H7 (cell line): ENCODE data around the gene HAUS1. TPM values are rescaled to one million over a fixed set of nuclear protein-coding genes. Genes with fewer than 3 reads are reported as not detected.
"Not testable (repeated sequence)": the region's sequence is repeated elsewhere in the genome, so short reads cannot be mapped to it uniquely, and the experiment has no call there.

Source experiments
- DNase-seq: peaks from one replicate; pipeline ENCODE4 v3.0.0; 2012
- H3K27me3 ChIP-seq: 2 replicates; pipeline ENCODE4 v1.6.0; 2011; ENCODE audit warnings: mild to moderate bottlenecking, low read length; ENCODE audit not compliant: control insufficient read depth, insufficient read depth
- H3K36me3 ChIP-seq: replicated peaks from 2 replicates; pipeline ENCODE4 v1.5.1; 2011; ENCODE audit warnings: low read length; ENCODE audit not compliant: control insufficient read depth, insufficient read depth
- H3K4me3 ChIP-seq: 2 replicates; pipeline ENCODE4 v1.5.1; 2011; ENCODE audit warnings: low read depth, mild to moderate bottlenecking, control low read depth, low read length, moderate library complexity; ENCODE audit not compliant: insufficient read depth
- total RNA-seq: library from RNA; depleted of rRNA; stranded (reverse); fragments of >200 nt; shearing (Covaris generic); gene quantifications from 2 replicates; pipeline ENCODE4 v1.2.3, GENCODE V29; 2014

The HAUS1 gene
- total RNA-seq, 1 experiment from 2014 or later = 60.3 TPM

DNA sequence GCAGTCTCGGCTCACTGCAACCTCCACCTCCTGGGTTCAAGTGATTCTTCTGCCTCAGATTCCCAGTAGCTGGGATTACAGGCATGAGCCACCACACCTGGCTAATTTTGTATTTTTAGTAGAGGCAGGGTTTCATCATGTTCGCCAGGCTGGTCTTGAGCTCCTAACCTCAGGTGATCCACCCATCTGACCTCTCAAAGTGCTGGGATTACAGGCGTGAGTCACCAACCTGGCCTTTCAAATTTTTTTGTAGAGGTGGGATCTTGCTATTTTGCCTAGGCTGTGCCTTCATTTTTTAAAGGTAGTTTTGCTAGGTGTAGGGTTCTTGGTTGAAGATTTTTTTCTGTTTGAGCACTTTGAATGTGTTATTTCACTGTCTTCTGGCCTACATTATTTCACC, 6.2 kb downstream of the HAUS1 start:
- Histone ChIP-seq H3K27me3 (no peaks in the 10 kb centered on the region), H3K36me3 (peaks cover 7% of the 10 kb centered on the region), H3K4me3 (no peak overlapping the region)
- no peak for DNase-seq

- no peak for DNase-seq
- no peaks in the 10 kb centered on the region for H3K27me3 ChIP-seq
- no peak overlapping the region for H3K4me3 ChIP-seq
- H3K36me3 ChIP-seq = peaks cover 6% of the 10 kb centered on the region
Measured at GRCh38 chr18:46113751-46114150, 9.6 kb downstream of the HAUS1 start.

GRCh38 chr18:46126625-46127024, 22.4 kb downstream of the HAUS1 start:
- peaks cover 17% of the 10 kb centered on the region for H3K36me3 ChIP-seq
- DNase-seq = not testable (repeated sequence)

GRCh38 chr18:46130061-46130460, 25.9 kb downstream of the HAUS1 start:
- H3K27me3 ChIP-seq = no peaks in the 10 kb centered on the region
- no peak for DNase-seq
- H3K36me3 ChIP-seq = peaks cover 11% of the 10 kb centered on the region
- no peak overlapping the region for H3K4me3 ChIP-seq

More at GRCh38 chr18:46126625-46127024, 22.4 kb downstream of the HAUS1 start:
- H3K4me3 ChIP-seq, H3K27me3 ChIP-seq: not testable (repeated sequence)

GRCh38 chr18:46130549-46130948, 26.4 kb downstream of the HAUS1 start:
- not testable (repeated sequence) for DNase-seq, H3K27me3 ChIP-seq, H3K4me3 ChIP-seq
- peaks cover 11% of the 10 kb centered on the region for H3K36me3 ChIP-seq

GRCh38 chr18:46133534-46133933, 29.3 kb downstream of the HAUS1 start:
- peaks cover 3% of the 10 kb centered on the region for H3K36me3 ChIP-seq
- no peak overlapping the region for H3K4me3 ChIP-seq
- DNase-seq = no peak
- no peaks in the 10 kb centered on the region for H3K27me3 ChIP-seq

- Histone ChIP-seq H3K4me3 (no peak overlapping the region), H3K27me3 (no peaks in the 10 kb centered on the region), H3K36me3 (0 out of 2 replicates have a peak, but pooled peaks cover under 1% of the 10 kb centered on the region)
- DNase-seq = no peak
Measured at GRCh38 chr18:46134920-46135675, 30.9 kb downstream of the HAUS1 start.

DNA sequence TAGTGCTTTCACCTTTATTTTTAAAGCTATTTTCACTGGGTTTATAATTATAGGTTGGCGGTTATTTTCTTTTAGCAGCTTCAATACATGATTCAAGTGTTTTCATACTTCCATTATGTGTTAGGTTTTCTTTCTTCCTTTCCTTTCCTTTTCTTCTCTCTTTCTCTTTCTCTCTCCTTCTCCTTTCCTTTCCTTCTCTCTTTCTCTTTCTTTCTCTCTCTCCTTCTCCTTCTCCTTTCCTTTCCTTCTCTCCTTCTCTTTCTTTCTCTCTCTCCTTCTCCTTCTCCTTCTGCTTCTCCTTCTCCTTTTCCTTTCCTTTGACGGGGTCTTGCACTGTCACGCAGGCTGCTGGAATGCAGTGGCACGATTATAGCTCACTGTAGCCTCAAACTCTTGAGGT, 36.0 kb downstream of the HAUS1 start:
- Histone ChIP-seq H3K27me3 (no peaks in the 10 kb centered on the region), H3K36me3 (no peaks in the 10 kb centered on the region), H3K4me3 (no peak overlapping the region)
- DNase-seq = no peak

DNA sequence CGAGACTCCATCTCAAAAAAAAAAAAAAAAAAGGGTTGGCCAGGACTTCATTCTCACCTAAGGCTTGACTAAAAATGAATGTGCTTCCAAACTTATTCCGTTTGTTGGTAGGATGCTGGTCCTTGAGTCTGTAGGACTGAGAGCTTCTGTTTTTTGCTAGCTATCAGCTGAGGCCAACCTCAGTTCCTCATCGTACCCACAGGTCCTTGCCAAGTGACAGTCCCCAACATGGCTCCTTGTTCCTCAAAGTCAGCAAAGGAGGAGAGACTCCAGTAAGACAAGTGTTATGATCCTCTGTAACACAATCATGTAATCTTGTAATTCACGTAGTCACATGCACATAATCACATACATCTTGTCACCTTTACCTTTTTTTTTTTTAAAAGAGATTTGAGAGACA, 37.0 kb downstream of the HAUS1 start:
- no peak for DNase-seq
- no peaks in the 10 kb centered on the region for H3K27me3 ChIP-seq
- no peak overlapping the region for H3K4me3 ChIP-seq
- H3K36me3 ChIP-seq = no peaks in the 10 kb centered on the region

DNA sequence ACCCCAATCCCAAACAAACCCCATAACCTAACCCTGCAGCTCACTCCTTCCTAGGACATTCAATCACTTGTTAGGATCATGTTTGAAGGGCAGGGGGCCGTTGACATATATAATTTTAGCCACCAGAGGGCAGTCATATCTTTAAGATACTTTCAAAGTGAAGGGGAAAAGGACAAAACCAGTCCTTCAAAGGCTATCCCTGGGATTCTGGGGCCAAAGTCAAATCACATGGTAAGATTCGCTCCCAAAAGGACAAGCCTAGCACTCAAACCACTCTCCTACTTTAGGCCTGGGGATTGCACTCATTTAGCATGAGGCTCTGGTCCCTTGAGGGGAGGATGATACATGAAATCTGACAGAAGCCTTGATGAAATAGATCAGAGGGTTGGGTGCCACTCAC, 44.6 kb downstream of the HAUS1 start:
- H3K36me3 ChIP-seq = no peaks in the 10 kb centered on the region
- H3K4me3 ChIP-seq = no peak overlapping the region
- DNase-seq = peak; percentile 74

GRCh38 chr18:46152436-46152807, 48.2 kb downstream of the HAUS1 start:
- DNase-seq = no peak
- no peaks in the 10 kb centered on the region for H3K27me3 ChIP-seq
- no peak overlapping the region for H3K4me3 ChIP-seq
- no peaks in the 10 kb centered on the region for H3K36me3 ChIP-seq

More for the DNA sequence above, 44.6 kb downstream of the HAUS1 start:
- no peaks in the 10 kb centered on the region for H3K27me3 ChIP-seq

DNA sequence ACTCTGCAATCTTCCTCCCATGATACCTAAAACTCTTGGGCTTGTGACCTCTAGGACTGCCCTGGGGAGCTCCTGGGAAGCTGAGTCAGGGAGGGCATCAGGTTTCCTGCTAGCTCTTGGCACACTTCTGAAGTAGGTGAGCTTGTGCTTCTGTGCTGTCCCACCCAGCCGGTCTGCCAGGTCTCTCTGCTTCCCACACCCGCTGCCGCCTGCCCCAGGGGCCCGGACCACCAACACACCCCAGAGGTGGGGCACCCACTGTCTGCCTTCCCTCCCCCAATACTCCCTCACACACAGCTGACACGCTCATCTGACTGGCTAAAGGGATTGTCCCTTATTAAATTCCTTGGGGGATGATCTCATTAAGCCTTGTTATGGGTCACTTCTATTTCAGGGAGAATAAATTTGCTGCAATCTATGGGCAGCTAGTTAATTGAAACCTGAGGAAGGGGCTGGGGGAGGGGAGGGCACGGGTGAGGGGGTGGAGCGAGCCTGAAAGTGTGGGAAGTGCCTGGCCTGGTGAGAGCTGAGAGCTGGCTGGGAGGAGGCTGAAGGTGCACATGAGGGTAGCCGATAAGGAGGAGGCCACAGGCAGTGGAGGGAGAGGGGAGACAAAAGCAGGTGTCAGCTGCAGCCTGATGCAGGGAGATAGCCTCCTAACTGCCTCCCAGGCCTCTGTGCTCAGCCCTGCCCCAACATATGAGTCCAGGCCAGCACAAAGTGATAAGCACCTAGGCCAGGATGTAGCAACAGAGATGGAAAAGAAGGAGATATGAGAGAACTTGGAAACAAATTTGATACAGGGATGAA, 48.8 kb downstream of the HAUS1 start:
- peak; percentile 66 for DNase-seq
- Histone ChIP-seq H3K27me3 (no peaks in the 10 kb centered on the region), H3K4me3 (no peak overlapping the region), H3K36me3 (no peaks in the 10 kb centered on the region)

DNA sequence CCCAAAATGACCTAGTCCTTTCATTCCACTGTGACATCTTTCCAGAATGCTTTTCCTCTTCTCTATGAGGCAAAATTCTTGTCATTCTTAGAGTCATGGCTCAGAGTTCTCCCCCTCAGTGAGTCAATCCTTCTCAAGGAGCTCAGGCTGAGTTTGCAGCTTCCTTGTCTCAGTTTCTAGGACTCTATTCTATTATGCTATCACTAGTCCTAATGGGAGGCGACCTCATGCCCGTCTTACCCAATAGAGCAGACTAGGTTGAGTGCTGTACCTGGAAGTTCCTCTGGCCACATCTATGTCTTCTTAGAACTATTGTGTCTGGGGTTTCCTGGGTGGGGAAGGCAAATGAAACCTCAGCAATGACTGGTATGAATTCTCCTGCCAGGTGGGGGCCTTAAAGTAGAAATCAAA, 51.5 kb downstream of the HAUS1 start:
- Histone ChIP-seq H3K27me3 (no peaks in the 10 kb centered on the region), H3K36me3 (no peaks in the 10 kb centered on the region), H3K4me3 (no peak overlapping the region)
- no peak for DNase-seq

GRCh38 chr18:46156124-46156745, 52.0 kb downstream of the HAUS1 start:
- Histone ChIP-seq H3K27me3 (no peaks in the 10 kb centered on the region), H3K4me3 (no peak overlapping the region), H3K36me3 (no peaks in the 10 kb centered on the region)
- DNase-seq = no peak

- Histone ChIP-seq H3K4me3 (no peak overlapping the region), H3K27me3 (no peaks in the 10 kb centered on the region), H3K36me3 (no peaks in the 10 kb centered on the region)
- no peak for DNase-seq
Measured at GRCh38 chr18:46156843-46157242, 52.7 kb downstream of the HAUS1 start.
